Measurements from ENCODE around the gene ENTR1. TPM values are rescaled to one million over a fixed set of nuclear protein-coding genes. Genes with fewer than 3 reads are reported as not detected.

Gene ENTR1
- total and polyA plus RNA-seq, 2 of the 13 experiments (the other 11 are each of a cell fraction or from before 2014, with no cell fraction given): 70.1 to 76.4 TPM

- peak; percentile 93 for TF ChIP-seq ZNF672 (CRISPR knock-in tag; IDR thresholded peaks at IDR 0.05)
- no peak for TF ChIP-seq FIP1L1 (IDR thresholded peaks at IDR 0.05; ENCODE audit: borderline replicate concordance, insufficient read depth, low read depth, low read length)
- TF ChIP-seq ZNF605 (CRISPR knock-in tag; IDR thresholded peaks at IDR 0.05): peak; percentile 21; the same call in 1 of the 2 replicates
- no peak for TF ChIP-seq SOX6 (IDR thresholded peaks at IDR 0.05)
- no peak for TF ChIP-seq SOX6 (CRISPR knock-in tag; IDR thresholded peaks at IDR 0.05)
- 0 out of 2 replicates have a peak, but pooled peaks have one; percentile 34 for TF ChIP-seq POGZ (CRISPR knock-in tag; IDR thresholded peaks at IDR 0.05)
- TF ChIP-seq RBM39 (IDR thresholded peaks at IDR 0.05; ENCODE audit: low read depth, low read length, poor library complexity, severe bottlenecking): peak; percentile 91
- TF ChIP-seq TAF1 (CRISPR knock-in tag; IDR thresholded peaks at IDR 0.05): peak; percentile 72
- TF ChIP-seq ZNF224 (CRISPR knock-in tag; IDR thresholded peaks at IDR 0.05): 0 out of 2 replicates have a peak, but pooled peaks have one; percentile 27
- TF ChIP-seq IRF2 (CRISPR knock-in tag; IDR thresholded peaks at IDR 0.05): peak; percentile 43; the same call in 1 of the 2 replicates
- TF ChIP-seq SMC3 (IDR thresholded peaks at IDR 0.05; ENCODE audit: low read length): peak; percentile 28; the same call in 1 of the 2 replicates
- TF ChIP-seq ATAD3A (CRISPR knock-in tag; IDR thresholded peaks at IDR 0.05): no peak
- TF ChIP-seq ATM (IDR thresholded peaks at IDR 0.05; ENCODE audit: borderline replicate concordance): no peak
- TF ChIP-seq, protein P1, sequence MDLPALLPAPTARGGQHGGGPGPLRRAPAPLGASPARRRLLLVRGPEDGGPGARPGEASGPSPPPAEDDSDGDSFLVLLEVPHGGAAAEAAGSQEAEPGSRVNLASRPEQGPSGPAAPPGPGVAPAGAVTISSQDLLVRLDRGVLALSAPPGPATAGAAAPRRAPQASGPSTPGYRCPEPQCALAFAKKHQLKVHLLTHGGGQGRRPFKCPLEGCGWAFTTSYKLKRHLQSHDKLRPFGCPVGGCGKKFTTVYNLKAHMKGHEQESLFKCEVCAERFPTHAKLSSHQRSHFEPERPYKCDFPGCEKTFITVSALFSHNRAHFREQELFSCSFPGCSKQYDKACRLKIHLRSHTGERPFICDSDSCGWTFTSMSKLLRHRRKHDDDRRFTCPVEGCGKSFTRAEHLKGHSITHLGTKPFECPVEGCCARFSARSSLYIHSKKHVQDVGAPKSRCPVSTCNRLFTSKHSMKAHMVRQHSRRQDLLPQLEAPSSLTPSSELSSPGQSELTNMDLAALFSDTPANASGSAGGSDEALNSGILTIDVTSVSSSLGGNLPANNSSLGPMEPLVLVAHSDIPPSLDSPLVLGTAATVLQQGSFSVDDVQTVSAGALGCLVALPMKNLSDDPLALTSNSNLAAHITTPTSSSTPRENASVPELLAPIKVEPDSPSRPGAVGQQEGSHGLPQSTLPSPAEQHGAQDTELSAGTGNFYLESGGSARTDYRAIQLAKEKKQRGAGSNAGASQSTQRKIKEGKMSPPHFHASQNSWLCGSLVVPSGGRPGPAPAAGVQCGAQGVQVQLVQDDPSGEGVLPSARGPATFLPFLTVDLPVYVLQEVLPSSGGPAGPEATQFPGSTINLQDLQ (CRISPR knock-in tag; IDR thresholded peaks at IDR 0.05): no peak; the same call in 1 of the 2 replicates
- TF ChIP-seq SNAI1 (CRISPR knock-in tag; IDR thresholded peaks at IDR 0.05; ENCODE audit: borderline replicate concordance): no peak
- TF ChIP-seq REPIN1 (CRISPR knock-in tag; IDR thresholded peaks at IDR 0.05; ENCODE audit: borderline replicate concordance, low read depth): peak; percentile 92
- TF ChIP-seq POLR2G (IDR thresholded peaks at IDR 0.05; ENCODE audit: low read depth, low read length): peak; percentile 81
- TF ChIP-seq ZNF788 (CRISPR knock-in tag; IDR thresholded peaks at IDR 0.05; ENCODE audit: borderline replicate concordance): peak; percentile 60; the same call in 1 of the 2 replicates
- TF ChIP-seq, protein P2, sequence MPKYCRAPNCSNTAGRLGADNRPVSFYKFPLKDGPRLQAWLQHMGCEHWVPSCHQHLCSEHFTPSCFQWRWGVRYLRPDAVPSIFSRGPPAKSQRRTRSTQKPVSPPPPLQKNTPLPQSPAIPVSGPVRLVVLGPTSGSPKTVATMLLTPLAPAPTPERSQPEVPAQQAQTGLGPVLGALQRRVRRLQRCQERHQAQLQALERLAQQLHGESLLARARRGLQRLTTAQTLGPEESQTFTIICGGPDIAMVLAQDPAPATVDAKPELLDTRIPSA (CRISPR knock-in tag; IDR thresholded peaks at IDR 0.05; ENCODE audit: borderline replicate concordance): no peak
- 0 out of 2 replicates have a peak, but pooled peaks have one; percentile 14 for TF ChIP-seq ZNF770 (CRISPR knock-in tag; IDR thresholded peaks at IDR 0.05)
- no peak for TF ChIP-seq ZNF746 (CRISPR knock-in tag; IDR thresholded peaks at IDR 0.05)
- TF ChIP-seq RNF219 (CRISPR knock-in tag; IDR thresholded peaks at IDR 0.05): no peak
Observed at GRCh38 chr9:136363106-136363948, 47.1 kb downstream of the ENTR1 start, which contains the start of gene DNLZ (continued).

Measured in HepG2 (cell line).